GM18508 (cell line): ENCODE results near the gene LBHD1.
"Not testable (repeated sequence)": the region's sequence is repeated elsewhere in the genome, so short reads cannot be mapped to it uniquely, and the experiment has no call there.

Experiments
- ATAC-seq: cut with Tn5 transposase; IDR thresholded peaks from one replicate; pipeline ENCODE4 v1.9.1; 2021; ENCODE audit warnings: moderate number of reproducible peaks; ENCODE audit not compliant: insufficient read depth, unreplicated experiment

Gene LBHD1

GRCh38 chr11:62671608-62672389, at the start of gene LBHD1, which contains the start of gene UQCC3:
TSS of gene LBHD1 (minus strand) at chr11:62672267. CDS start at chr11:62670031, 2,236 bp downstream.
TSS of gene UQCC3 (plus strand) at chr11:62671673. CDS start at chr11:62671746, 73 bp downstream.
- ATAC-seq: no peak

GRCh38 chr11:62719302-62719978, 47.4 kb upstream of the LBHD1 start:
- no peak for ATAC-seq

- ATAC-seq: no peak
Observed at GRCh38 chr11:62716816-62717215, 44.7 kb upstream of the LBHD1 start.

- ATAC-seq: no peak
Observed at GRCh38 chr11:62716206-62716605, 44.1 kb upstream of the LBHD1 start.

- no peak for ATAC-seq
Observed at GRCh38 chr11:62715150-62716130, 43.4 kb upstream of the LBHD1 start.

- ATAC-seq: no peak
Observed at GRCh38 chr11:62713343-62713742, 41.3 kb upstream of the LBHD1 start.

- ATAC-seq: no peak
Observed at GRCh38 chr11:62712861-62713260, 40.8 kb upstream of the LBHD1 start.

- ATAC-seq: no peak
Observed at GRCh38 chr11:62712276-62712812, 40.3 kb upstream of the LBHD1 start.

- ATAC-seq: no peak
Observed at GRCh38 chr11:62710001-62710345, 37.9 kb upstream of the LBHD1 start.

- peak; percentile 43 for ATAC-seq
Observed at GRCh38 chr11:62709247-62710000, 37.4 kb upstream of the LBHD1 start.

GRCh38 chr11:62708793-62709192, 36.7 kb upstream of the LBHD1 start:
- no peak for ATAC-seq

GRCh38 chr11:62708392-62708791, 36.3 kb upstream of the LBHD1 start:
- no peak for ATAC-seq

GRCh38 chr11:62707277-62707861, 35.3 kb upstream of the LBHD1 start, which contains the start of the genes BSCL2 and GNG3:
TSS of gene BSCL2 (minus strand) at chr11:62707424. CDS start at chr11:62707195, 229 bp downstream.
TSS of gene GNG3 (plus strand) at chr11:62707676. CDS start at chr11:62708296, 620 bp downstream.
- no peak for ATAC-seq

- no peak for ATAC-seq
Observed at GRCh38 chr11:62706850-62707247, 34.8 kb upstream of the LBHD1 start.

GRCh38 chr11:62705880-62706849, 34.1 kb upstream of the LBHD1 start:
- no peak for ATAC-seq

- ATAC-seq: no peak
Observed at GRCh38 chr11:62705413-62705812, 33.3 kb upstream of the LBHD1 start.

- ATAC-seq: not testable (repeated sequence)
Observed at GRCh38 chr11:62703921-62704320, 31.9 kb upstream of the LBHD1 start.

GRCh38 chr11:62702246-62702645, 30.2 kb upstream of the LBHD1 start:
- no peak for ATAC-seq
